Osteocyte (in vitro differentiated cells): ENCODE results near the gene THRAP3. TPM values are rescaled to one million over a fixed set of nuclear protein-coding genes. Genes with fewer than 3 reads are reported as not detected.
"Not testable (repeated sequence)": the region's sequence is repeated elsewhere in the genome, so short reads cannot be mapped to it uniquely, and the experiment has no call there.

Source experiments
- DNase-seq: peaks from one replicate; pipeline ENCODE4 v3.0.0; 2021; ENCODE audit warnings: mixed read lengths; ENCODE audit not compliant: unreplicated experiment; ENCODE audit errors: extremely low spot score
- H3K27ac Mint-ChIP-seq: one replicate; pipeline ENCODE4 v1.8.0; 2021; ENCODE audit warnings: mild to moderate bottlenecking, mixed read lengths; ENCODE audit not compliant: unreplicated experiment
- H3K27me3 Mint-ChIP-seq: one replicate; pipeline ENCODE4 v1.8.0; 2021; ENCODE audit warnings: mixed read lengths; ENCODE audit not compliant: unreplicated experiment
- H3K36me3 Mint-ChIP-seq: one replicate; pipeline ENCODE4 v1.8.0; 2021; ENCODE audit warnings: mixed read lengths; ENCODE audit not compliant: unreplicated experiment
- H3K4me1 Mint-ChIP-seq: one replicate; pipeline ENCODE4 v1.8.0; 2021; ENCODE audit warnings: mixed read lengths; ENCODE audit not compliant: unreplicated experiment
- H3K4me3 Mint-ChIP-seq: one replicate; pipeline ENCODE4 v1.8.0; 2021; ENCODE audit warnings: mild to moderate bottlenecking, moderate library complexity, mixed read lengths; ENCODE audit not compliant: unreplicated experiment
- H3K9me3 Mint-ChIP-seq: one replicate; pipeline ENCODE4 v1.8.0; 2021; ENCODE audit warnings: mixed read lengths; ENCODE audit not compliant: unreplicated experiment
- CTCF ChIP-seq: fragments of 200-600 bp; sonication (generic); IDR thresholded peaks from 2 replicates; pipeline ENCODE4 v1.5.0; 2021; ENCODE audit warnings: antibody characterized with exemption, mild to moderate bottlenecking, moderate library complexity
- total RNA-seq: library from RNA; stranded (reverse); gene quantifications from 2 replicates; pipeline ENCODE4 v1.2.1, GENCODE V29; 2021

The THRAP3 gene
- total RNA-seq, 1 donor from 2014 or later = 117 TPM

GRCh38 chr1:36208978-36209703 lies 15.1 kb upstream of the THRAP3 start:
- Mint-ChIP-seq H3K4me1 (peaks cover 12% of the 10 kb centered on the region), H3K27me3 (no peaks in the 10 kb centered on the region), H3K27ac (no peak overlapping the region), H3K4me3 (no peak overlapping the region), H3K9me3 (no peaks in the 10 kb centered on the region), H3K36me3 (no peaks in the 10 kb centered on the region)
- no peak for TF ChIP-seq CTCF
- DNase-seq = no peak

GRCh38 chr1:36211307-36211706 lies 12.9 kb upstream of the THRAP3 start:
- no peak overlapping the region for H3K4me3 Mint-ChIP-seq
- TF ChIP-seq CTCF = no peak
- H3K27ac Mint-ChIP-seq = no peak overlapping the region
- no peak for DNase-seq
- H3K27me3 Mint-ChIP-seq = no peaks in the 10 kb centered on the region
- H3K4me1 Mint-ChIP-seq = peaks cover 8% of the 10 kb centered on the region
- no peaks in the 10 kb centered on the region for H3K9me3 Mint-ChIP-seq
- no peaks in the 10 kb centered on the region for H3K36me3 Mint-ChIP-seq

GRCh38 chr1:36211841-36212240 lies 12.4 kb upstream of the THRAP3 start:
- Mint-ChIP-seq H3K27me3 (no peaks in the 10 kb centered on the region), H3K4me3 (no peak overlapping the region), H3K9me3 (no peaks in the 10 kb centered on the region), H3K4me1 (peaks cover 6% of the 10 kb centered on the region), H3K27ac (no peak overlapping the region), H3K36me3 (no peaks in the 10 kb centered on the region)
- TF ChIP-seq CTCF = no peak
- DNase-seq = no peak

- Mint-ChIP-seq H3K27ac (no peak overlapping the region), H3K36me3 (no peaks in the 10 kb centered on the region), H3K9me3 (no peaks in the 10 kb centered on the region), H3K4me3 (no peak overlapping the region), H3K4me1 (no peaks in the 10 kb centered on the region), H3K27me3 (no peaks in the 10 kb centered on the region)
- DNase-seq = no peak
- TF ChIP-seq CTCF = no peak
Measured at GRCh38 chr1:36212782-36213181, 11.5 kb upstream of the THRAP3 start.

GRCh38 chr1:36217670-36218069 lies 6.6 kb upstream of the THRAP3 start:
- Mint-ChIP-seq H3K9me3 (no peaks in the 10 kb centered on the region), H3K4me3 (no peak overlapping the region), H3K27me3 (no peaks in the 10 kb centered on the region), H3K4me1 (no peaks in the 10 kb centered on the region), H3K36me3 (no peaks in the 10 kb centered on the region), H3K27ac (no peak overlapping the region)
- peak; percentile 46 for TF ChIP-seq CTCF
- no peak for DNase-seq

- H3K36me3 Mint-ChIP-seq, DNase-seq, H3K27me3 Mint-ChIP-seq, H3K27ac Mint-ChIP-seq, H3K9me3 Mint-ChIP-seq, H3K4me3 Mint-ChIP-seq: not testable (repeated sequence)
- H3K4me1 Mint-ChIP-seq = peaks cover 24% of the 10 kb centered on the region
Measured at GRCh38 chr1:36221901-36222300, 2.3 kb upstream of the THRAP3 start.
